NCI-H2081 treated with DMSO at 0.1 percent for 48 hours (cell line): Measurements from ENCODE around the gene APOD.

Source experiments
- DNase-seq: peaks from one replicate; lab custom pipeline; 2025; lab: John Stamatoyannopoulos, UW

The APOD gene

GRCh38 chr3:195553268-195553667, 30.5 kb downstream of the APOD start:
- DNase-seq: no peak

- no peak for DNase-seq
These were observed 32.3 kb downstream of the APOD start for GRCh38 chr3:195551381-195551978.

GRCh38 chr3:195550723-195551122, 33.0 kb downstream of the APOD start:
- DNase-seq: no peak

DNA sequence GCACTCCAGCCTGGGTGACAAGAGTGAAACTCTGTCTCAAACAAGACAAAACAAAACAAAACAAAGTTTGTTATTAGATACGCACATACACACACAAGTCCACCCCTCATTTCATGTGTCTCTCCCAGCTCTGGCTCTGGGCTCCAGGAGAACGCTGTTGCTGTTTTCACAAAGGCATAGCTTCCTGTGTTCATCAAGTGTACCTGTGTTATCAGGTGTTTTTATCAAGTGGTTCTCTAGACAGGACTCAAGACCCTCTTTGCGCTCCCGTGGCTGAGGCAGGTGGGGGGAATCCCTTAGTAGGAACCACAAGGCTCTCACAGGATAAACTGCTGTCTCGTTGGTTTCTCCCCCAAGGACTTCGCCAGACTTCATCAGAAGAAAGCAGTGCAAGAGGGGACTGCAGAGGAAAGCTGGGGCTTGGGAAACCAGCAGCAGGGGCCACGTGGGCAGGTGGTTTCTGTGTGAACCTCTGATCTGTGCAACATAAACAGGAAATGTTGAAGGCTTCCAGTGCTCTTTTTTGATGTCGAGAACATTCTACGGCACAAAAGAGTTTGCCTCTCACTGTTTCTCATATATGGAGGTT, 33.7 kb downstream of the APOD start:
- DNase-seq: no peak

DNA sequence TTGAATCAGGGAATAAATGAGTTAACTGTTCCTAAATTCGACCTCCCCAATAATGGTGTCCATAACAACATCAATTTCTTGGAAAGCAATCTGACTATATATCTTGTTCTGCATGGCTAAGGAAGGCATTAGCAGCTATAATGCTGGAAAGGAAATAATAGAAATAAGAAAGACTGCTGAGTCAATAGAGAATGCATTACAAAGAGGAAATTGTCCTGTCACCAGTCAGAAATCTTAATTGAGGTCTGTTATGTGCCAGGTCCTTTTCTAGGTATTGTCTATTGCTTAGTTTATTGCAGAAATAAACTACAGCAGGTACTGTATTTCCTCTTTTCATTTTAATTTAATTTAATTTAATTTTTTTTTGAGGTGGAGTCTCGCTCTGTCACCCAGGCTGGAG, 34.8 kb downstream of the APOD start:
- no peak for DNase-seq

DNA sequence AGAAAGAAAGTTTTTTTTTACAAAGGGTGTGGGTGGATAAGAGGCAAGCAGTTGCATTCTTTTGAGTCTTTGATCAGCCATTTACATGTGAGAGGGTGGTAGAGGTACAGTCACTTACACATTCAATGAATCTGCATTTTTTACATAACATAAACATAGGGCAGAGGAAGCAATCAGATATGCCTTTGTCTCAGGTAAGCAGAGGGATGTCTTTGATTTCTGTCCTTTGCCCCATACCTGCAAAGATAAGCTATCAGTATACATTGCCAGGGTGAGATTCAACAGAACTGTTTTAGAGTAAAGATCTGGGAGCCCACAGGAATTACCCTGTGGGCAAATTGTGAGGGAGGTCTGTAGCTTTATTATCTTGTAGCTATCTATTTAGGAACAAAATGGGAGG, 35.2 kb downstream of the APOD start:
- no peak for DNase-seq

DNA sequence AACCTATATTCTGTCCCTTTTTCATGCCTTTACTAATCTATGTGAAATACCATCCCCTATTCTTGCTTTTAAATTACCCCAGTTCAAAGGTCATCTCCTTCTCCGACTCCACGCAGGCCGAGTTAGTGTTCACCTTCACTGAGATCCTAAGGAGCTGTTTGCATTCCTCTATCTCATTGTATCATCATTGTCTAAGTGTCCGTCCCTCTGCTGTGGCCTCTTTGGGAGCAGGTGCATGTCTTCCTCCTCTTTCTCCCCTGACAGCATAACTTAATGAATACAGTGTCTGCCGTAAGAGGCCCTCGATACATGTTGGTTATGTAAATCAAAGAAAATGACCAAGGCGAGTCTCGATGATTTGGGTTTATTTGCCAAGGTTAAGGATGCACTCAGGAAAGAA, 35.7 kb downstream of the APOD start:
- DNase-seq: no peak

DNA sequence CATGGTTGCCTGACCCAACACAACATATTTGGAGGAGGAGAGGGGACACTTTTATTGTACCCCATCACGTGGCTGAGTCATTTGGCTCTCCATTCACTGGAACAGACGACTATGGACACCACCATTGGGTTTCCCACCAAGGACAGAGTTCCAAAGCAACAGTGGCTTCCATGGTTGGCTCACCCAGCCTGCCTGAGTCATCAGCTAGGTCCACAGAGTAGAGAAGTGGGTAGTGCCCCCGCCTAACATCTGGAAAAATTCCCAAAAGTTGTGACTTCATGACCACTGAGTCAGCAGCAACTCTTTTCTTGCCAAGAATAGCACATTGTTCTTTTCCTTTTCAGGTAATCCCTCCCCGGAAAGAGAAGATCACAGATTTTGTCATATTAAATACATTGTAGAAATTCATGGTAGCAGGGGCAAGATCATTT, 37.6 kb downstream of the APOD start:
- DNase-seq: no peak

- no peak for DNase-seq
These were observed 39.1 kb downstream of the APOD start for GRCh38 chr3:195544634-195545033.

DNA sequence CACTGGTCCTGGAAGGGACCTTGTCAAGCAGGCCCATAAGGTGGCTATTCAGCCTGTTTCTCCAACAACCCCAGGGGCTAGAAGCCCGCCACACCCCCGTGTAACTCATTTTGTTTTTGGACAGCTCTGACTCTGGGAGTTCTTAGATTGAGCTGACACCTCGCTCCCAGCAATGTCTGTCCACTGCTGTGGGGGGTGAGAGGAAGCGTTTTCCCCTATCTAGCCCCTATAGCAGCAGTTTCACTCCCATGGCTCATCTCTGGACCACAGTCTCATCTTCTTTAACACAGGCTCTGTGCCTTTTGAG, 39.6 kb downstream of the APOD start:
- no peak for DNase-seq

GRCh38 chr3:195543500-195544229, 40.1 kb downstream of the APOD start:
- no peak for DNase-seq

- peak; percentile 57 for DNase-seq
These were observed 40.8 kb downstream of the APOD start, which contains the start of gene PPP1R2 for GRCh38 chr3:195542698-195543499. TSS of gene PPP1R2 (minus strand) at chr3:195543325. CDS start at chr3:195543025, 300 bp downstream.

- DNase-seq: no peak
These were observed 41.4 kb downstream of the APOD start for GRCh38 chr3:195542316-195542697.

DNA sequence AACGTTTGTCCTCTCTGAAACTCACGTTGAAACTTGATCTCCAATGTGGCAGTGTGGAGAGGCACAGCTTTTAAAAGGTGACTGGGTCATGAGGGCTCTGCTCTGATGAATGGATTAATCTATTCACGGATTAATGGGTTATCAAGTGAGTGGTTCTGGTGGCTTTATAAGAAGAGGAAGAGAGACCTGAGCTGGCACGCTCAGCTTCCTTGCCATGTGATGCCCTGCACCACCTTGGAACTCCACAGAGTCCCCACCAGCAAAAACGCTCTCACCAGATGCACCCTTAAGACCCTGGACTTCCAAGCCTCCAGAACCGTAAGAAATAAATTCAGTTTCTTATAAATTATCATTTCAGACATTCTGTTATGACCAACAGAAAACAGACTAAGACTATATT, 43.2 kb downstream of the APOD start:
- DNase-seq: no peak

GRCh38 chr3:195540027-195540426, 43.7 kb downstream of the APOD start:
- DNase-seq: no peak

DNA sequence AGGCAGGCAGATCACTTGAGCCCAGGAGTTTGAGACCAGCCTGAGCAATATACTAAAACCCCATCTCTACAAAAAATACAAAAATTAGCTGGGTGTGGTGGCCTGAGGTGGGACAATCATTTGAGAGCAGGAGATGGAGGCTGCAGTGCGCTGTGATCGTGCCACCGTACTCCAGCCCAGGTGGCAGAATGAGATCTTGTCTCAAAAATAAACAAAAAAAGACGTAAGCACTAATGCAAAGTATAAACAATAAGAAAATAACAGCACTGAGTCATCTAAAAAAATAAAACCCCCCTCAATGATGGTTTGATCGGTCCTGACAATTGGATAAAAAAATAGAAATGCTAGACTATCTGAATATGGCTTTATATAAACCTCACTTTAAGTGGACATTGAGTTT, 44.3 kb downstream of the APOD start:
- DNase-seq: no peak

DNA sequence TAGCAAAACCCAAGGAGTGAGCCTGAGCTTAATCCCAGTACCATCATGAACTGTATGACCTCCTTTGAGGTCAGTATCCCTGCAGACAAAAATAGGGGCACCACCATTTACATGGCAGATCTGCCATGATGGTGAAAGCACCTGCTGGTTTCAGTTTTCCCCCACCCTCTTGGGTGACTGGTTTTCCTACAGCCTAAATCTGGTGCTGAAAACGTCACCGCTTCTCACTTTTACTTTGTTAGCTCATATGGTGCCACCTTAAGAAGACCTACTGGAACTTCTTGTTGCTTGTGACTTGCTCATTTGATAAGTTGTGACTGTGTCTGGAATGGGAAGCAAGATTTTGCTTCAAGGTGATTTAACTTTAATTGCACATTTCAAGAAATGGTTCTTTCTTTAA, 45.7 kb downstream of the APOD start:
- DNase-seq: no peak

DNA sequence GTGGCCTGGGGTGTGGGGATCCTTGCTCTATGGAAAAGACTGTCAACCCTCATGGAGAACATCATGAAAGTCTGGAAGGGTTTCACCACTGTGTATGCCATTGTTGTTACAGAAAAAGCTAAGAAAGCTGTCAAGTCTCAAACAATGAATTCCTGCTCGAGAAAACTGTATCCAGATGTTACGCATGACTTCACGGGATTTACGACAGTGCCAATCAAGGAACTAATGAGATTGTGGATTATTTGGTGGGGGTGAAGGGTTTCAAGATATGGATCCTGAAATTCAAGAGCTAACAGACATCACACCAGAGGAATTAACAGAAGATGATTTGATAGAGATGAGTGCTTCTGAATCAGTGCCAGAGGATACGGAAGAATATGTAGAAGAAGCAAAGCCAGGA, 48.4 kb downstream of the APOD start:
- no peak for DNase-seq

DNA sequence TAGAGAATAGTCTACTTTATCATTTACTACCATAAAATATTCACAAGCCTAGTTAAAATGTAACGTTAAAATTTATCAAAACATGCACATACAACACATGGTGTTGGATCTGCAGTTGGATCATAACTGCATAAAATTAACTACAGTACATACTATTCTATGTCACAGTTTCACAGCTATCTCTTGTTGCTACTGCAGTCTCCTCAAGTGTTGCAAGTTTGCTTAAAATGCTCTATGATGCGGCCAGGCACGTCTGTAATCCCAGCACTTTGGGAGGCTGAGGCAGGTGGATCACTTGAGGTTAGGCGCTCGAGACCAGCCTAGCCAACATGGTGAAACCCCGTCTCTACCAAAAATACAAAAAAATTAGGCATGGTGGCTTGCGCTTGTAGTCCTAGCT, 50.9 kb downstream of the APOD start:
- no peak for DNase-seq

DNA sequence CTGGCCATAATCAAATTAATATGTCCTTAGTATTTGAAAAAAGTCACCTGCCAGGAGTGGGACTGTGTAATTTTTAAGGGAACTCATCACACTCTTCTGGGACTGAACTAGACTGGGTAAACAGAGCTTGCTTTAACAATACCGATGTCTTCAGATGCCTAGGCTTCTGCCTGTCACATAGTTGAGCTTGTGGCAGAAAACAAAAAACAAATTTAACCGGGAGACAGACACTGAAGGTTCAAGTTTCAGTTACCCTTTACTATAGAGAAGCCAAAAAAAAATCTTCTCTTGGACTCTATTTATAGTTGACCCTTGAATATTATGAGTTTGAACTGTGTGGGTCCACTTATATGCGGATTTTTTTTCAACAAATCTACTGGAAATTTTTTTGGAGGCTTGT, 51.4 kb downstream of the APOD start:
- DNase-seq: no peak

GRCh38 chr3:195531683-195532082, 52.1 kb downstream of the APOD start:
- no peak for DNase-seq

DNA sequence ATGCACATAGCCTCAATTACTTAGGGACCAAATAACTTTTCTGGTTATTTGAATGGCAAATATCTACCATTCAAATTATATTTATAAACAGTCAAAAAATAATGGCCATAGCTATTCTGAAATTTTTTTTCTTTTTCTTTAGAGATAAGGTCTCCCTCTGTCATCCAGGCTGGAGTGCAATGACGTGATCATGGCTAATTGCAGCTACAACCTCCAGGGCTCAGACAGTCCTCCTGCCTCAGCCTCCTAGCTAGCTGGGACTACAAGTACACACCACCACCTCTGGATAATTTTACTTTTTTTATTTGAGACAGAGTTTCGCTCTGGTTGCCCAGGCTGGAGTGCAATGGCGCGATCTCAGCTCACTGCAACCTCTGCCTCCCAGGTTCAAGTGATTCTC, 57.2 kb downstream of the APOD start:
- DNase-seq: no peak
